ENCODE results near the gene PSMA6.

GRCh38 chr14:35301735-35302528 lies 9.8 kb downstream of the PSMA6 start:
- TF ChIP-seq CTCF (IDR thresholded peaks at IDR 0.05): no peak
- TF ChIP-seq POLR2A (IDR thresholded peaks at IDR 0.05): no peak
